ENCODE measurements around the gene ENO3.
A peak's percentile ranks its signal among the peaks of the same experiment; 100 is the strongest.

The ENO3 gene

GRCh38 chr17:4932756-4933155, 18.2 kb upstream of the ENO3 start:
- DNase-seq (ENCODE audit: low read depth) = no peak
- TF ChIP-seq CTCF (IDR thresholded peaks at IDR 0.05; ENCODE audit: low read depth, low read length, missing control alignments) = no peak

GRCh38 chr17:4933646-4934045, 17.3 kb upstream of the ENO3 start:
- no peak overlapping the region for H3K4me3 ChIP-seq (ENCODE audit: low read depth, low read length)
- DNase-seq (ENCODE audit: low read depth) = no peak
- no peak for TF ChIP-seq CTCF (IDR thresholded peaks at IDR 0.05; ENCODE audit: low read depth, low read length, missing control alignments)

More at GRCh38 chr17:4932756-4933155, 18.2 kb upstream of the ENO3 start:
- no peak overlapping the region for H3K4me3 ChIP-seq (ENCODE audit: low read depth, low read length)

- DNase-seq (ENCODE audit: low read depth) = no peak
- peak; percentile 14 for TF ChIP-seq CTCF (IDR thresholded peaks at IDR 0.05; ENCODE audit: low read depth, low read length, missing control alignments)
Measured at GRCh38 chr17:4934173-4934979, 16.5 kb upstream of the ENO3 start.

GRCh38 chr17:4935650-4936049, 15.3 kb upstream of the ENO3 start:
- no peak for TF ChIP-seq CTCF (IDR thresholded peaks at IDR 0.05; ENCODE audit: low read depth, low read length, missing control alignments)
- H3K4me3 ChIP-seq (ENCODE audit: low read depth, low read length) = no peak overlapping the region
- no peak for DNase-seq (ENCODE audit: low read depth)

More at GRCh38 chr17:4934173-4934979, 16.5 kb upstream of the ENO3 start:
- no peak overlapping the region for H3K4me3 ChIP-seq (ENCODE audit: low read depth, low read length)

- H3K4me3 ChIP-seq (ENCODE audit: low read depth, low read length) = no peak overlapping the region
- no peak for DNase-seq (ENCODE audit: low read depth)
- TF ChIP-seq CTCF (IDR thresholded peaks at IDR 0.05; ENCODE audit: low read depth, low read length, missing control alignments) = no peak
Measured at GRCh38 chr17:4936436-4936835, 14.5 kb upstream of the ENO3 start.

- DNase-seq (ENCODE audit: low read depth) = no peak
- H3K4me3 ChIP-seq (ENCODE audit: low read depth, low read length) = no peak overlapping the region
- no peak for TF ChIP-seq CTCF (IDR thresholded peaks at IDR 0.05; ENCODE audit: low read depth, low read length, missing control alignments)
Measured at GRCh38 chr17:4937553-4937952, 13.4 kb upstream of the ENO3 start.

GRCh38 chr17:4938069-4938491, 12.8 kb upstream of the ENO3 start:
- no peak for DNase-seq (ENCODE audit: low read depth)
- H3K4me3 ChIP-seq (ENCODE audit: low read depth, low read length) = no peak overlapping the region

More at GRCh38 chr17:4938069-4938491, 12.8 kb upstream of the ENO3 start:
- TF ChIP-seq CTCF (IDR thresholded peaks at IDR 0.05; ENCODE audit: low read depth, low read length, missing control alignments) = no peak

All from GM12864 (cell line).